ENCODE measurements around the gene FGL2. TPM values are rescaled to one million over a fixed set of nuclear protein-coding genes. Genes with fewer than 3 reads are reported as not detected.

FGL2 gene
- total RNA-seq, result 0.34 TPM in 1 of 2 replicates, not detected in the other

DNA sequence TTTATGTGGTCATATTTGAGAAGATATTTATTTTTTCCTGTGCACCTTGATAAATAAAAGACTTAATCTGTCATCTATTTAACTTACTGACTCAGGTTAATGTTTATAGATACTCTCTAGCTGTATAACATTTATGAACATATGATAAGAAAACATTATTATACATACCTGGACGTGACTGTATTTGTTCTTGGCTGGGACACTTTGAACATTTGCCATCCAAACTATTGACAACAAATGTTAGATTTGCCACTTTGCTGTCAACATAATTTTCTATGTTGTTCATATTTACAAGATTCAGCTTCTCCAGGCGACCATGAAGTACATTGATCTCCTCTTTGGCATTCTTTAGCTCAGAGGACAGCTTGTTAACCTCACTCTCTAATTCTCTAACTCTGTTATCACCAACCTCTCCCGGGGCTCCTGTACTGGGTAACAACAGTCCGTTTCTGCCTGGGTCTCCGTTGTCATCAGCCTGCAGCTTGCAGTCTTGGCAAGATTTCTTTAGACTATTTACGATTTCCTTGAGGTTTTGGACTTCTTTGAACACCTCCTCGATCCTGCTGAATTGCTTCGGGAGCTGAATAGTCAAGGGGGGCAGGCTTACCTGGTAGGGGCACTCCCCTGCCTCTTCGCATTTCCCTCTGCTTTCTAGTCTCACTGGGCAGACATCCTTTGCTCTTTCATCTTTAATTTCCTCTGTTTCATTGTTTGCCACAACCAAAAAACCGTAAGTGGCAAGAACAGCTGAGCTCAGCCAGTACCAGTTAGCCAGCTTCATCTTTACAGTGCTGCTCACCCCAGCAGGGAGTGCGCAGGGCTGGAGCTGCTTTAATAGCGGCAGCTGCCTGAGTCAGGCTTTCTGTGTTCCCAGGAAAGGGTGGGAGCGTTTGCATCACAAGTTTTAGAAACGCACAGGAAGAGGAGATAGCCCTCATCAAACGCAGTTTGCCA, at the start of gene FGL2:
FGL2 (minus strand) TSS at position 807 of the 954 bp plus-strand sequence; CDS start at position 781, 26 bp downstream.

Other genes starting within 250 kb of the FGL2 start
- gene SPDYE17, start 167.5 kb downstream of the FGL2 start, total RNA-seq, result not detected in 2 replicates
- gene SPDYE18, start 137.3 kb downstream of the FGL2 start, total RNA-seq, result not detected in 2 replicates
- gene CCDC146, start 77.2 kb downstream of the FGL2 start, total RNA-seq, result 2.1 and 6.8 TPM in 2 replicates
- 12.2 and 14.0 TPM in 2 replicates for gene GSAP, start 216.5 kb upstream of the FGL2 start, total RNA-seq

Data from nasal cavity respiratory epithelium epithelial cell of viscerocranial mucosa (primary cell).